ENCODE results near the gene U2AF2.

DNA sequence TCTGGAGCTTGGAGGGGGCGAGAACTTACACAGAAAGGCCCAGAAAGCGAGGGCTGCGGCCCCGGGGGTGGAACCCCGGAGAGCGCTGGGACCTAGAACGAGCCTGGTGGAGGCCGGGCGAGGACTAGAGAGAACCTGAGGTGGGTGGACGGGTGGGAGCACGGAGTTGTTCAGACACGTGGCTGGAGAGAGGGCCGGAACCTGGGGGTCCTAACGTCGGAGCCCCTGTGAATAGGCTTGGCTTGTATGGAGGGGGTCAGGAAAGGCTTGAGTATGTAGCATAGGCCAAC is 11.0 kb upstream of the U2AF2 start:
- TF ChIP-seq POLR2A (conservative IDR thresholded peaks at IDR 0.05) (no peak), KAT7 (CRISPR knock-in tag; IDR thresholded peaks at IDR 0.05; ENCODE audit: borderline replicate concordance) (no peak), ETV6 (IDR thresholded peaks at IDR 0.05; ENCODE audit: borderline replicate concordance in 1 of 2, low read depth in 2 of 2, low read length in 1 of 2) (no peak), ETV6 (CRISPR knock-in tag; IDR thresholded peaks at IDR 0.05; ENCODE audit: borderline replicate concordance) (no peak), CEBPG (CRISPR knock-in tag; IDR thresholded peaks at IDR 0.05) (no peak), CEBPG (tag; conservative IDR thresholded peaks at IDR 0.05 in 1 of 2, IDR thresholded peaks at IDR 0.05 in 1 of 2) (no peak), ATF2 (CRISPR knock-in tag; IDR thresholded peaks at IDR 0.05) (no peak), EZH2 (IDR thresholded peaks at IDR 0.05; ENCODE audit: borderline replicate concordance, low read depth, low read length) (no peak)
- TF ChIP-seq, protein P1, sequence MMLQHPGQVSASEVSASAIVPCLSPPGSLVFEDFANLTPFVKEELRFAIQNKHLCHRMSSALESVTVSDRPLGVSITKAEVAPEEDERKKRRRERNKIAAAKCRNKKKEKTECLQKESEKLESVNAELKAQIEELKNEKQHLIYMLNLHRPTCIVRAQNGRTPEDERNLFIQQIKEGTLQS (IDR thresholded peaks at IDR 0.05) = no peak
- TF ChIP-seq, protein P1 (CRISPR knock-in tag; conservative IDR thresholded peaks at IDR 0.05) = no peak

Data from K562 (cell line).